Thoracic aorta (tissue), 2 donors: Measurements from ENCODE around the gene DNASE1L2. TPM values are rescaled to one million over a fixed set of nuclear protein-coding genes. Genes with fewer than 3 reads are reported as not detected.

Experiments used
- ATAC-seq: fragments of 150-250 bp; one replicate; pipeline ENCODE4 v1.8.0; 2017; ENCODE audit warnings: low read depth; ENCODE audit not compliant: insufficient number of reproducible peaks, low FRiP score
- DNase-seq: peaks from one replicate; pipeline ENCODE4 v3.0.0-alpha.2; 2020; ENCODE audit warnings: low spot score
- H3K27ac ChIP-seq, 2 donors: fragments of 200-600 bp; sonication (generic); 1 replicate in 1 of 2; 2 replicates in 1 of 2; pipeline ENCODE4 v1.5.1; 2016; ENCODE audit warnings: mild to moderate bottlenecking in 2 of 2, moderate library complexity in 2 of 2
- H3K27me3 ChIP-seq: fragments of 200-600 bp; sonication (generic); replicated peaks from 2 replicates; pipeline ENCODE4 v1.6.0; 2016; ENCODE audit warnings: mild to moderate bottlenecking; ENCODE audit not compliant: insufficient read depth
- H3K36me3 ChIP-seq: fragments of 200-600 bp; sonication (generic); one replicate; pipeline ENCODE4 v1.5.1; 2016
- H3K4me1 ChIP-seq, 2 donors: fragments of 200-600 bp; sonication (generic); 1 replicate in 1 of 2; 2 replicates in 1 of 2; pipeline versions ENCODE4 v1.5.1 to v1.6.0; 2016; ENCODE audit warnings: low read depth in 2 of 2, mild to moderate bottlenecking in 1 of 2; ENCODE audit not compliant: control insufficient read depth in 1 of 2
- H3K4me3 ChIP-seq: fragments of 200-600 bp; sonication (generic); 2 replicates; pipeline ENCODE4 v1.5.1; 2016; ENCODE audit warnings: mild to moderate bottlenecking
- H3K9me3 ChIP-seq: fragments of 200-600 bp; sonication (generic); 2 replicates; pipeline ENCODE4 v1.5.1; 2016
- CTCF ChIP-seq: fragments of 200-600 bp; sonication (generic); IDR thresholded peaks from one replicate; pipeline ENCODE4 v1.5.1; 2019; ENCODE audit warnings: antibody characterized with exemption
- total RNA-seq, 2 donors: library from RNA; depleted of rRNA; stranded (reverse); fragments of >200 nt; gene quantifications; one replicate each; pipeline versions ENCODE4 v1.1.0 to v1.2.3, GENCODE V29; 2016

Gene DNASE1L2
- total RNA-seq, 2 donors from 2014 or later, result 2.3 to 10.7 TPM

GRCh38 chr16:2190002-2190658 lies 46.1 kb upstream of the DNASE1L2 start:
- no peak for TF ChIP-seq CTCF
- Histone ChIP-seq H3K36me3 (no peaks in the 10 kb centered on the region), H3K4me1 (no peaks in the 10 kb centered on the region), H3K27me3 (no peaks in the 10 kb centered on the region), H3K27ac (no peak overlapping the region), H3K9me3 (no peaks in the 10 kb centered on the region), H3K4me3 (no peak overlapping the region)
- ATAC-seq, result no peak
- DNase-seq, result no peak

GRCh38 chr16:2190659-2191445 lies 45.4 kb upstream of the DNASE1L2 start:
- peaks cover 7% of the 10 kb centered on the region for H3K27me3 ChIP-seq
- no peaks in the 10 kb centered on the region for H3K36me3 ChIP-seq
- DNase-seq (no peak), ATAC-seq (no peak)
- H3K4me1 ChIP-seq, result peaks cover 3 to 5% of the 10 kb centered on the region in 2 donors
- no peak for TF ChIP-seq CTCF
- no peak overlapping the region for H3K27ac ChIP-seq
- H3K4me3 ChIP-seq, result no peak overlapping the region
- H3K9me3 ChIP-seq, result no peaks in the 10 kb centered on the region

GRCh38 chr16:2191446-2191706 lies 44.9 kb upstream of the DNASE1L2 start:
- H3K4me1 ChIP-seq, result peaks cover 5 to 9% of the 10 kb centered on the region in 2 donors
- ATAC-seq, result no peak
- no peak for TF ChIP-seq CTCF
- H3K27ac ChIP-seq, result no peak overlapping the region
- no peak overlapping the region for H3K4me3 ChIP-seq
- H3K27me3 ChIP-seq, result peaks cover 8% of the 10 kb centered on the region
- no peaks in the 10 kb centered on the region for H3K9me3 ChIP-seq
- DNase-seq, result no peak
- H3K36me3 ChIP-seq, result no peaks in the 10 kb centered on the region

DNA sequence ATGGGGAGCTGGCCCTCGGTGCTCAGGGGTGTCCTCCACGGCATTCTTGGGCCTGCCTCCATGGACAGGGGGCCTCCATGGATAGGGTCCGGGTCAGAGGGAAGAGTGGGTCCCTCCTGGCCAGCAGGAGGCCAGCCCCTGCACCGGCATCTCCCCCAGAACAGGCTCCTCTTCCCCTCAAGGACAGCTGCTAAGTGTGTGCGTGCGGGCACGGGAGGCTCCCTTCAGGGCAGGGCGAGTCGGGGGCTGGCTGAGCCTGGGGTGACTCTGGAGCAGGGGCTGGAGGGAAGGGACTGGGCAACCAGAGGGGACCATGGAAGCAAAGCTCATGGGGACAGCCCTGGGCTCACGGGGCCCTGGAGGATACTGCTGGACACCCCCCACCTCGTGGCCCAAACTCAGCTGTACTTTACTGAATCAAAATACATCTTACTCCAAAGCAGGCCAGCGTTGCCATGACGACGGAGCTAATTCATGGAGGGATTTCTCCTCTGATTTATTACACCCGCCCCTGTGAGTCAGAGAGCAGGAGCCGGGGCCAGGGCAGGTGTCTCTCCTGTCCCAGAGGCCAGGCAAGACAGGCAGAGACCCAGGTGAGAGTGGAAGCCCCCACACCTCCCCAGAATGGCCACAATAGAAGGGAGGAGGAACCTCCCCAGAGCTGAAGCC lies 41.9 kb upstream of the DNASE1L2 start:
- ATAC-seq, result no peak

More for the DNA sequence above, 41.9 kb upstream of the DNASE1L2 start:
- Histone ChIP-seq H3K4me3 (no peak overlapping the region), H3K4me1 (peaks cover 5 to 13% of the 10 kb centered on the region in 2 donors), H3K36me3 (no peaks in the 10 kb centered on the region), H3K27ac (no peak overlapping the region), H3K9me3 (no peaks in the 10 kb centered on the region), H3K27me3 (peaks cover 8% of the 10 kb centered on the region)
- no peak for TF ChIP-seq CTCF
- DNase-seq, result no peak
